CD4-positive, alpha-beta memory T cell (primary cell): ENCODE measurements around the gene IL36B. TPM values are rescaled to one million over a fixed set of nuclear protein-coding genes. Genes with fewer than 3 reads are reported as not detected.

Experiments
- CTCF ChIA-PET: fragments of 350-600 bp; sonication (Branson Sonifier 250); formaldehyde crosslinking; loops from one replicate; lab custom pipeline; 2021; ENCODE audit warnings: inconsistent platforms; ENCODE audit not compliant: partially characterized antibody; lab: Charles Lee
- POLR2A ChIA-PET: fragments of 350-600 bp; sonication (Branson Sonifier 250); formaldehyde crosslinking; loops from one replicate; lab custom pipeline; 2021; ENCODE audit not compliant: partially characterized antibody; lab: Charles Lee
- DNase-seq, 5 donors: peaks; one replicate each; pipeline versions ENCODE4 v3.0.0 to v3.0.0-alpha.2; 2020 to 2022; ENCODE audit warnings: mixed read lengths in 1 of 5
- H3K27ac ChIP-seq: one replicate; pipeline ENCODE4 v1.7.0; 2013; ENCODE audit warnings: low read depth, low read length
- H3K27me3 ChIP-seq: 2 replicates; pipeline ENCODE4 v1.7.0; 2013; ENCODE audit warnings: mild to moderate bottlenecking, low read length, moderate library complexity; ENCODE audit not compliant: insufficient read depth
- H3K36me3 ChIP-seq: 2 replicates; pipeline ENCODE4 v1.7.0; 2013; ENCODE audit warnings: mild to moderate bottlenecking, low read length, moderate library complexity; ENCODE audit not compliant: insufficient read depth
- H3K4me1 ChIP-seq: 2 replicates; pipeline ENCODE4 v1.7.0; 2013; ENCODE audit warnings: mild to moderate bottlenecking, low read length, moderate library complexity; ENCODE audit not compliant: insufficient read depth
- H3K4me3 ChIP-seq, 2 donors: one replicate each; pipeline ENCODE4 v1.7.0; 2013; ENCODE audit warnings: low read length in 2 of 2, mild to moderate bottlenecking in 1 of 2
- H3K9me3 ChIP-seq, 2 donors: one replicate each; pipeline ENCODE4 v1.7.0; 2013; ENCODE audit warnings: low read length in 2 of 2, control low read depth in 1 of 2; ENCODE audit not compliant: control insufficient read depth in 1 of 2
- H3K27ac Mint-ChIP-seq, 7 donors: one replicate each; pipeline ENCODE4 v1.8.0; 2020 to 2021; ENCODE audit warnings: mixed read lengths in 7 of 7, mild to moderate bottlenecking in 6 of 7, inconsistent platforms in 3 of 7, moderate library complexity in 3 of 7
- H3K27me3 Mint-ChIP-seq, 2 donors: one replicate each; pipeline ENCODE4 v1.8.0; 2020 to 2021; ENCODE audit warnings: mixed read lengths in 2 of 2
- H3K36me3 Mint-ChIP-seq, 2 donors: one replicate each; pipeline ENCODE4 v1.8.0; 2020 to 2021; ENCODE audit warnings: mixed read lengths in 2 of 2, inconsistent platforms in 1 of 2, mild to moderate bottlenecking in 1 of 2
- H3K4me1 Mint-ChIP-seq, 4 donors: one replicate each; pipeline ENCODE4 v1.8.0; 2020 to 2021; ENCODE audit warnings: mixed read lengths in 4 of 4, mild to moderate bottlenecking in 1 of 4
- H3K4me3 Mint-ChIP-seq, 8 donors: one replicate each; pipeline ENCODE4 v1.8.0; 2020 to 2021; ENCODE audit warnings: mixed read lengths in 8 of 8, mild to moderate bottlenecking in 7 of 8, moderate library complexity in 6 of 8, inconsistent platforms in 3 of 8
- H3K9me3 Mint-ChIP-seq, 8 donors: one replicate each; pipeline ENCODE4 v1.8.0; 2020 to 2021; ENCODE audit warnings: mixed read lengths in 8 of 8, mild to moderate bottlenecking in 5 of 8, inconsistent platforms in 3 of 8, moderate library complexity in 1 of 8
- intact Hi-C: fragments of 100-400 bp; cut with micrococcal nuclease; formaldehyde crosslinking; loops from one replicate; pipeline ENCODE4 v1.15.1; 2023
- polyA plus RNA-seq, 2 donors: library from polyadenylated mRNA; unstranded; fragments of 300-500 nt; fragmentation: Illumina TruSeq; gene quantifications; one replicate each; pipeline ENCODE4 v1.2.3, GENCODE V29; 2021
- total RNA-seq, 2 experiments: library from RNA; stranded (reverse); gene quantifications; one replicate each; pipeline ENCODE4 v1.2.3, GENCODE V29; 2021

The IL36B gene
- total and polyA plus RNA-seq, 4 experiments from 2014 or later = not detected

- no peaks in the 10 kb centered on the region for H3K27me3 ChIP-seq
- H3K4me3 ChIP-seq = no peak overlapping the region
- Mint-ChIP-seq H3K4me1 (no peaks in the 10 kb centered on the region), H3K36me3 (peaks cover 0 to 4% of the 10 kb centered on the region in 2 donors), H3K27ac (peak overlapping the region in 2 of 7 donors; percentile 3 to 21), H3K4me3 (no peak overlapping the region), H3K9me3 (peaks cover 0 to 10% (median 2%) of the 10 kb centered on the region in 8 donors), H3K27me3 (peaks cover 10 to 13% of the 10 kb centered on the region in 2 donors)
- CTCF ChIA-PET = no interaction called here
- H3K27ac ChIP-seq = no peak overlapping the region
- no peaks in the 10 kb centered on the region for H3K9me3 ChIP-seq
- intact Hi-C loops = no loop called here
- no peaks in the 10 kb centered on the region for H3K4me1 ChIP-seq
- no peak for DNase-seq
- POLR2A ChIA-PET = no interaction called here
- H3K36me3 ChIP-seq = no peaks in the 10 kb centered on the region
Measured at GRCh38 chr2:113061241-113061640, 8.6 kb upstream of the IL36B start.

GRCh38 chr2:113060796-113061195 lies 8.1 kb upstream of the IL36B start:
- Mint-ChIP-seq H3K27me3 (peaks cover 10 to 14% of the 10 kb centered on the region in 2 donors), H3K9me3 (peaks cover 0 to 13% (median 4%) of the 10 kb centered on the region in 8 donors), H3K36me3 (peaks cover 0 to 6% of the 10 kb centered on the region in 2 donors), H3K4me1 (no peaks in the 10 kb centered on the region), H3K4me3 (no peak overlapping the region), H3K27ac (no peak overlapping the region)
- ChIA-PET CTCF (no interaction called here), POLR2A (no interaction called here)
- Histone ChIP-seq H3K27ac (no peak overlapping the region), H3K36me3 (no peaks in the 10 kb centered on the region), H3K4me1 (no peaks in the 10 kb centered on the region), H3K4me3 (no peak overlapping the region), H3K27me3 (no peaks in the 10 kb centered on the region), H3K9me3 (no peaks in the 10 kb centered on the region)
- intact Hi-C loops = no loop called here
- DNase-seq = no peak

GRCh38 chr2:113060396-113060795 lies 7.7 kb upstream of the IL36B start:
- Mint-ChIP-seq H3K4me3 (no peak overlapping the region), H3K27me3 (peaks cover 10 to 14% of the 10 kb centered on the region in 2 donors), H3K9me3 (peaks cover 0 to 15% (median 7%) of the 10 kb centered on the region in 8 donors), H3K27ac (no peak overlapping the region), H3K4me1 (no peaks in the 10 kb centered on the region), H3K36me3 (peaks cover 1 to 8% of the 10 kb centered on the region in 2 donors)
- Histone ChIP-seq H3K27me3 (no peaks in the 10 kb centered on the region), H3K9me3 (no peaks in the 10 kb centered on the region), H3K36me3 (no peaks in the 10 kb centered on the region), H3K4me3 (no peak overlapping the region), H3K27ac (no peak overlapping the region), H3K4me1 (no peaks in the 10 kb centered on the region)
- no peak for DNase-seq
- CTCF ChIA-PET = interaction anchor here (1.4 kb wide), 1 partner anchor 20 kb away, joined by 5 read pairs; no protein-coding TSS in a partner anchor
- intact Hi-C loops = no loop called here
- POLR2A ChIA-PET = no interaction called here

- DNase-seq = no peak
- H3K4me3 Mint-ChIP-seq = no peak within 1 kb of the TSS
- H3K4me1 ChIP-seq = no peaks in the 10 kb centered on the region
- CTCF ChIA-PET = interaction anchor here (1.4 kb wide), 1 partner anchor 21 kb away, joined by 5 read pairs; no protein-coding TSS in a partner anchor
- no peaks in the 10 kb centered on the region for H3K27me3 ChIP-seq
- H3K9me3 ChIP-seq = no peaks in the 10 kb centered on the region
- POLR2A ChIA-PET = no interaction called here
- H3K9me3 Mint-ChIP-seq = peaks cover 4 to 20% (median 14%) of the 10 kb centered on the region in 8 donors
- peaks cover 1 to 7% of the 10 kb centered on the region in 2 donors for H3K36me3 Mint-ChIP-seq
- H3K27ac Mint-ChIP-seq = peak within 1 kb of the TSS in 1 of 7 donors; percentile 26
- no peak within 1 kb of the TSS for H3K27ac ChIP-seq
- no peaks in the 10 kb centered on the region for H3K4me1 Mint-ChIP-seq
- H3K4me3 ChIP-seq = no peak within 1 kb of the TSS
- no peaks in the 10 kb centered on the region for H3K36me3 ChIP-seq
- peaks cover 10 to 14% of the 10 kb centered on the region in 2 donors for H3K27me3 Mint-ChIP-seq
- intact Hi-C loops = no loop called here
Measured at GRCh38 chr2:113058998-113059960, 6.6 kb upstream of the IL36B start, which contains the start of gene IL36RN. Gene IL36RN (plus strand): TSS chr2:113059198. CDS start chr2:113059439, 241 bp downstream.

GRCh38 chr2:113058411-113058994 lies 5.8 kb upstream of the IL36B start:
- Mint-ChIP-seq H3K36me3 (peaks cover 1 to 7% of the 10 kb centered on the region in 2 donors), H3K4me1 (no peaks in the 10 kb centered on the region), H3K4me3 (no peak overlapping the region), H3K27ac (peak overlapping the region in 1 of 7 donors; percentile 26), H3K27me3 (peaks cover 8 to 10% of the 10 kb centered on the region in 2 donors), H3K9me3 (peaks cover 7 to 24% (median 14%) of the 10 kb centered on the region in 8 donors)
- CTCF ChIA-PET = no interaction called here
- Histone ChIP-seq H3K27ac (no peak overlapping the region), H3K4me3 (no peak overlapping the region), H3K4me1 (no peaks in the 10 kb centered on the region), H3K27me3 (no peaks in the 10 kb centered on the region), H3K9me3 (no peaks in the 10 kb centered on the region), H3K36me3 (no peaks in the 10 kb centered on the region)
- no peak for DNase-seq
- POLR2A ChIA-PET = no interaction called here
- intact Hi-C loops = no loop called here

GRCh38 chr2:113057117-113057516 lies 4.5 kb upstream of the IL36B start:
- Histone ChIP-seq H3K9me3 (no peaks in the 10 kb centered on the region), H3K27me3 (no peaks in the 10 kb centered on the region), H3K4me1 (no peaks in the 10 kb centered on the region), H3K4me3 (no peak overlapping the region), H3K36me3 (no peaks in the 10 kb centered on the region), H3K27ac (no peak overlapping the region)
- POLR2A ChIA-PET = no interaction called here
- Mint-ChIP-seq H3K27ac (no peak overlapping the region), H3K4me1 (no peaks in the 10 kb centered on the region), H3K4me3 (no peak overlapping the region), H3K27me3 (peaks cover 8 to 10% of the 10 kb centered on the region in 2 donors), H3K9me3 (peaks cover 7 to 24% (median 14%) of the 10 kb centered on the region in 8 donors), H3K36me3 (peaks cover 1 to 7% of the 10 kb centered on the region in 2 donors)
- CTCF ChIA-PET = interaction anchor here (1.3 kb wide), 1 partner anchor 25 kb away, joined by 3 read pairs; no protein-coding TSS in a partner anchor
- DNase-seq = no peak
- intact Hi-C loops = no loop called here

GRCh38 chr2:113056521-113056920 lies 3.9 kb upstream of the IL36B start:
- DNase-seq = no peak
- no peak overlapping the region for H3K4me3 Mint-ChIP-seq
- H3K4me1 ChIP-seq = no peaks in the 10 kb centered on the region
- no peaks in the 10 kb centered on the region for H3K4me1 Mint-ChIP-seq
- no peak overlapping the region for H3K27ac ChIP-seq
- CTCF ChIA-PET = interaction anchor here (1.3 kb wide), 1 partner anchor 25 kb away, joined by 3 read pairs; no protein-coding TSS in a partner anchor
- H3K4me3 ChIP-seq = no peak overlapping the region
- H3K27ac Mint-ChIP-seq = no peak overlapping the region
- H3K27me3 ChIP-seq = no peaks in the 10 kb centered on the region
- peaks cover 7 to 24% (median 14%) of the 10 kb centered on the region in 8 donors for H3K9me3 Mint-ChIP-seq
- no peaks in the 10 kb centered on the region for H3K36me3 ChIP-seq
- peaks cover 7 to 9% of the 10 kb centered on the region in 2 donors for H3K27me3 Mint-ChIP-seq
- H3K36me3 Mint-ChIP-seq = peaks cover 1 to 7% of the 10 kb centered on the region in 2 donors
- intact Hi-C loops = no loop called here
- no peaks in the 10 kb centered on the region for H3K9me3 ChIP-seq
- POLR2A ChIA-PET = no interaction called here
